ENCODE results near the gene TNFSF18.

Gene TNFSF18

DNA sequence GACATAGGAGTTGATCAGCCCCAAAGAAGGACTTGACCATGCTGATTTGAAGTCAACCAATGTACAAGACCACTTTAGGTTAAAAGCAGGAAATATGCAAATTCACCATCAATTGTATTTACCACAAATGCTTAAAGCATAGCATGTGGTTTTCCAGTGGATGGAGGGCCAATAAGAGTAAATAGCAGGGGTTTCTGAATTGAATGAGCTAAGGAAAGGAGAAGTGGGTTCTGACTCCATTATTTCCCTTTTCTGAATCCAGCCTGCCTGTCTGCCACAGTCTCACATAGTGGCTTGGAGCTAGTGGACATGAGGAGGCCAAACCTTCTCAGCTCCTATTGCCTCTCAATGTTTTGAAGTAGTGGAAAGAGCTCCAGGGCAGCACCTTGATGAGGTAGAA, 7.2 kb upstream of the TNFSF18 start:
- Mint-ChIP-seq H3K36me3 (ENCODE audit: low read depth) (no peaks in the 10 kb centered on the region), H3K4me3 (no peak overlapping the region), H3K27me3 (no peaks in the 10 kb centered on the region), H3K4me1 (ENCODE audit: low read depth) (no peaks in the 10 kb centered on the region), H3K9me3 (no peaks in the 10 kb centered on the region), H3K27ac (no peak overlapping the region)
- intact Hi-C loops (cut with micrococcal nuclease), result loop anchor here (10.0 kb wide), 2 partner anchors 147 to 313 kb away; partner anchors contain the start of gene TNFSF4

DNA sequence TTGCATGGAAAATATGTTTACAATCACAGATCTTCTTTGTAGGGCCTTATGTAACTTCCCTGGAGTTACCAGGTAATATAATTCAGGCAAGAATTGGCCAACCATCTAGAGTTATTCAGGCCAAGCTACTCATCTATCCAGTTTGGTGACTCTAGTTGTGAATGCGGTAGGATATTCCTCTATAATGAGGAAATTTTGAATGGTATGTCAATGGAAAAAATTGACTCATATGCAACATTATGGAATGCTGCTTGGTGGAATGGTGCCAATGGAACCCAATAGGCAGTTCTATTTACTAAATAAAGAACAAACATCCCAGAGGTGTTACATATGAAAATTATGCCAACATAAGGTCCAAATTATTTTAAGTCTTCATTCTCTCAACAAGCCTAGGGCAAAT, 5.6 kb upstream of the TNFSF18 start:
- intact Hi-C loops (cut with micrococcal nuclease), result loop anchor here (10.0 kb wide), 2 partner anchors 148 to 312 kb away; partner anchors contain the start of gene TNFSF4
- no peaks in the 10 kb centered on the region for H3K4me1 Mint-ChIP-seq (ENCODE audit: low read depth)
- no peaks in the 10 kb centered on the region for H3K36me3 Mint-ChIP-seq (ENCODE audit: low read depth)
- H3K9me3 Mint-ChIP-seq, result no peaks in the 10 kb centered on the region
- no peak overlapping the region for H3K27ac Mint-ChIP-seq
- no peak overlapping the region for H3K4me3 Mint-ChIP-seq
- no peaks in the 10 kb centered on the region for H3K27me3 Mint-ChIP-seq

DNA sequence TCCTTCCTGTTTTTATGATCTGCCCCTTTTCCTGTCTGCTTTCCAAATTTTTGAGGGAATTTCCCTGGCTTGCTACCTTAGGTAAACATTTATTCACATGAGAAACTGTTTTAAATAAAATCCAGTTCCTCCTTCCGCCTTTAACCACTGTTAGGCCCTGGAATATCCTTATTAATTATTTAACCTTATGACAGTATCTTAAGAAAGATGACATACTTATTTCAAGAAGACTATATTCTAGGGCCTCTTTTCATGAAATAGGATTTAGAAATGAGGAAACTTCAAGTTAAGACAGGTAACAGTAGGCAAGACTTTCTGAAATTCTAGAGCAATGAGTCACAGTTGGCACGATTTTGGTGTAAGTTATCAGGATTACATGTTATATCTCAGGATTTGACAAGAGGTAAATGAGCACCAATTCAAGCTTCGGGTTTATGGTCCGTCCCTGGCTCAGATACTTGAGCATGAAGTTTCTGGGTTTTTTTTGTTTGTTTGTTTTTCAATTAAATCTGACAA, 2.0 kb upstream of the TNFSF18 start:
- peaks cover 31% of the 10 kb centered on the region for H3K4me1 Mint-ChIP-seq (ENCODE audit: low read depth)
- H3K9me3 Mint-ChIP-seq, result no peaks in the 10 kb centered on the region
- intact Hi-C loops (cut with micrococcal nuclease), result loop anchor here (5.0 to 10.0 kb wide), 3 partner anchors 35 to 308 kb away; partner anchors contain the start of gene TNFSF4
- H3K36me3 Mint-ChIP-seq (ENCODE audit: low read depth), result no peaks in the 10 kb centered on the region
- H3K27ac Mint-ChIP-seq, result no peak overlapping the region
- H3K27me3 Mint-ChIP-seq, result no peaks in the 10 kb centered on the region
- H3K4me3 Mint-ChIP-seq, result no peak overlapping the region

DNA sequence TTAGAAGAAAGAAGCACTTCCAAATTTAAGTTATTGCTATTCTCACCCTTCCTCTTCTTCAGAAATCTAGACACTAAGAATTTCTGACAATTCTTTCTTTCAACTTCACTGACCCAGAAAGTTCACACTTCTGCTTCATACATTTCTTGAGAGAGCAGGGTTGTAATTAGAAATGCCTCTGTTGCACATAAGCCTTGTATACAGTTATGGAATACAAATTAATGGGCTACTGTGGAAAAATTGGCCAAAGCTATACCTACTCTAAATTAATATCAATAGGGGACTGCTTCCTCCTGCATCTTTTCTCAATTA, 1.5 kb downstream of the TNFSF18 start:
- Mint-ChIP-seq H3K4me1 (ENCODE audit: low read depth) (peaks cover 31% of the 10 kb centered on the region), H3K4me3 (no peak overlapping the region), H3K36me3 (ENCODE audit: low read depth) (no peaks in the 10 kb centered on the region), H3K27ac (peak overlapping the region; percentile 72), H3K9me3 (no peaks in the 10 kb centered on the region), H3K27me3 (no peaks in the 10 kb centered on the region)
- intact Hi-C loops (cut with micrococcal nuclease), result loop anchor here (2.0 to 10.0 kb wide), 2 partner anchors 68 to 224 kb away; no protein-coding TSS in a partner anchor

DNA sequence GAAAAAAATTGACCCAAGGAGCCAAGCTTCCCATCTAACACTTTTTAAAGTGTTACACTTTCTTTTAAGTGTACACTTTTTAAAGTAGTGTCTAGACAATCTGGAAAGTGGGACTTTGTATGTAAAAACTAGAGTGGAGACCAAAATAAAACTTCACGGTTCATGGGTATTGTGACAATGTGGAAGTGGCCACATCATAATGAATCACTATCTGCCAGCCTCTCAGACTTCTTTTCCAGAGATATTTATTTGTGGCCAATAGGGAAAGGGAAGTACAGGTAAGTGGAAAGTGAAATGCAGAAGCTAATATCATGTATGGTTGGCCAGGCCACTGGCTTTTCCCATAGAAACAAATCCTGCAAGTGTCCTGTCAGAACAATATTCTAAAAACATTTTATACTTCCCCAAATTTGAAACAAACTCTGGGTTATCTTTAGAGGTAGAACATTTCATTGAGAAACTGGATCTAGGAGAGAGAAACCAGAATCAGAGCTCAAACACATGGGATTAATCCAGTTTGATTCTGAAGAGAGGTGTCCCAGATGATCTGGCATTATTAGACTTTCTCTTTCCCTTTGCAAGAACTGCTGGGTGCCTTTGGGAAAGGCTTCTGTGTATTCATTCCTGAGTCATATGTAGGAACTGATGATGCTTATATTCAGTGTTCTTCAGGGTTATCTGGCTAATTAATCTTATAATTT, 2.0 kb downstream of the TNFSF18 start:
- Mint-ChIP-seq H3K36me3 (ENCODE audit: low read depth) (no peaks in the 10 kb centered on the region), H3K9me3 (no peaks in the 10 kb centered on the region), H3K27me3 (no peaks in the 10 kb centered on the region), H3K27ac (peak overlapping the region; percentile 70), H3K4me1 (ENCODE audit: low read depth) (peaks cover 31% of the 10 kb centered on the region), H3K4me3 (no peak overlapping the region)
- intact Hi-C loops (cut with micrococcal nuclease), result loop anchor here (2.0 to 10.0 kb wide), 2 partner anchors 68 to 224 kb away; no protein-coding TSS in a partner anchor

DNA sequence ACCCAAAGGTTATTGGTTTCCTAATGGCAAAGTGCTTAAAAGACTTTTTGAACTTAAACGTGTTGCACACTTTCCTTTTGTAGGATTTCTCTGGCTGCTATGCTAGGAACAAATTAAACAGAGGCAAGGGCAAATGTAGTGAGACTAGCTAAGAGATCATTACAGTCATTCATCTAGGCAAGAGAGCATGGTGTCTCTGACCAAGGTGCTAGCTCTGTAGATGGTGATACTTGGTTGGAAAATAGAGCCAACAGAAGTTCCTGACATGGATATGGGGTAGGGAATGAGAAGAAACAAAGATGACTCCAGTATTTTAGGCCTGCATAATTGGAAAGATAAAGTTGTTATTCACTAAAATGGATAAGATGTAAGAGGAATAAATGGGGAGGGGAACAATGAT, 6.1 kb downstream of the TNFSF18 start:
- no peaks in the 10 kb centered on the region for H3K27me3 Mint-ChIP-seq
- no peaks in the 10 kb centered on the region for H3K9me3 Mint-ChIP-seq
- intact Hi-C loops (cut with micrococcal nuclease), result loop anchor here (10.0 kb wide), 1 partner anchor 220 kb away; no protein-coding TSS in a partner anchor
- peaks cover 22% of the 10 kb centered on the region for H3K4me1 Mint-ChIP-seq (ENCODE audit: low read depth)
- no peak overlapping the region for H3K4me3 Mint-ChIP-seq
- H3K36me3 Mint-ChIP-seq (ENCODE audit: low read depth), result no peaks in the 10 kb centered on the region
- no peak overlapping the region for H3K27ac Mint-ChIP-seq

DNA sequence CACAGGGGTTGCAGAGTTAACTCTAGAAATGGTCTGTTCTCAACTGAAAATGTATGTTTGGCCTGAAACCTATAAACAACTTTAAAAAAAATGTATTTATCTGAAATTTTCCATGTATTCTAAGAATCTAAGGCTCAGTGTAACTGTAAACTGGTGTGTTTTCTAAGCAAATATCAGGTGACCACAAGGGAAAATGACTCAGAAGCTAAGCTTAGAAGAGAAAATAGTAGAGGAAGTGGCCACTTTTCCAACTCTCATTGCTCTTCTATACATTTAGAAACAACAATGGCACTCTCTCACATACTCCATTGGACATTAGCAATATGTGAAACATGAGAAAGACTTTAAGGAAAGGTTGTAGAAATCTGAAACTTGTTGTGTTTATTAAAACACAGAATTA, 7.5 kb downstream of the TNFSF18 start:
- Mint-ChIP-seq H3K27me3 (no peaks in the 10 kb centered on the region), H3K4me1 (ENCODE audit: low read depth) (peaks cover 19% of the 10 kb centered on the region), H3K9me3 (no peaks in the 10 kb centered on the region), H3K4me3 (no peak overlapping the region), H3K27ac (no peak overlapping the region), H3K36me3 (ENCODE audit: low read depth) (no peaks in the 10 kb centered on the region)
- intact Hi-C loops (cut with micrococcal nuclease), result loop anchor here (10.0 kb wide), 1 partner anchor 218 kb away; no protein-coding TSS in a partner anchor

DNA sequence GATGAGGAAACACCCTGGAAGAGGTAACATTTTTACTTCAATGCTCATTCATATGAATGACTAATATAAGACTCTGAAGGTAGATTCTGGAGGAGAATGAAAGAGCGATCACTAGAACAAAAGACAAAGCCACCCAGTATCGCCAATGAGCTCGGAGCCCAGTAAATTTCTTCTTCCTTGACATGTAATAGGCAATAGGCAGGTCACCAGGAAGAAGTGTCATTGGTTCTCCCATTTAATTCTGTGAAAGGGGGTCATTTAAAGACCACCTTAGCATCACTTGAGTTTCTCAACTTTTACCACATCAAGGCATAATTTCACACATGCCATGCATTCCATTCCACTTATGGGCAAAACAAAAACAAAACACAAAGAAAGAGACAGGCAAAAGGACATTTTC, 7.9 kb downstream of the TNFSF18 start:
- Mint-ChIP-seq H3K27ac (no peak overlapping the region), H3K9me3 (no peaks in the 10 kb centered on the region), H3K27me3 (no peaks in the 10 kb centered on the region), H3K4me3 (no peak overlapping the region), H3K4me1 (ENCODE audit: low read depth) (peaks cover 21% of the 10 kb centered on the region), H3K36me3 (ENCODE audit: low read depth) (no peaks in the 10 kb centered on the region)
- intact Hi-C loops (cut with micrococcal nuclease), result loop anchor here (10.0 kb wide), 1 partner anchor 218 kb away; no protein-coding TSS in a partner anchor

DNA sequence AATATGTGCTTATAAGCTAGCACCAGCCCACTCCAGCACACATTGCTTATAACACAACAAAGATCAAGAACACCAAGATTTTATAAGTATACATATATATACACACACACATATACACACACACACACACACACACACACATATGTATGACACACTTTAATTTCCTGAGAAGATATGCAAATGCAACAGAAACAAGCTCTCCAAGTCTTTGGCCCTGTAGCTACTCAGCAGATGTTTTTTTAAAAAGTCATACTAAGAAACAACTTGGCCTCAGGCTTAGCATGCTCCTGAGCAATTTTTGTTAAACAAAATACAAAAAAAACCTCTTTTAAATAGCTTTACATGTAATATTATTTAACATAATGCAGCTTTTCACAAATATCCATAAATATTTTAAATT, 11.1 kb downstream of the TNFSF18 start:
- intact Hi-C loops (cut with micrococcal nuclease), result loop anchor here (10.0 kb wide), 1 partner anchor 215 kb away; no protein-coding TSS in a partner anchor
- no peaks in the 10 kb centered on the region for H3K36me3 Mint-ChIP-seq (ENCODE audit: low read depth)
- H3K27ac Mint-ChIP-seq, result no peak overlapping the region
- H3K27me3 Mint-ChIP-seq, result no peaks in the 10 kb centered on the region
- H3K9me3 Mint-ChIP-seq, result no peaks in the 10 kb centered on the region
- no peak overlapping the region for H3K4me3 Mint-ChIP-seq
- peaks cover 25% of the 10 kb centered on the region for H3K4me1 Mint-ChIP-seq (ENCODE audit: low read depth)

DNA sequence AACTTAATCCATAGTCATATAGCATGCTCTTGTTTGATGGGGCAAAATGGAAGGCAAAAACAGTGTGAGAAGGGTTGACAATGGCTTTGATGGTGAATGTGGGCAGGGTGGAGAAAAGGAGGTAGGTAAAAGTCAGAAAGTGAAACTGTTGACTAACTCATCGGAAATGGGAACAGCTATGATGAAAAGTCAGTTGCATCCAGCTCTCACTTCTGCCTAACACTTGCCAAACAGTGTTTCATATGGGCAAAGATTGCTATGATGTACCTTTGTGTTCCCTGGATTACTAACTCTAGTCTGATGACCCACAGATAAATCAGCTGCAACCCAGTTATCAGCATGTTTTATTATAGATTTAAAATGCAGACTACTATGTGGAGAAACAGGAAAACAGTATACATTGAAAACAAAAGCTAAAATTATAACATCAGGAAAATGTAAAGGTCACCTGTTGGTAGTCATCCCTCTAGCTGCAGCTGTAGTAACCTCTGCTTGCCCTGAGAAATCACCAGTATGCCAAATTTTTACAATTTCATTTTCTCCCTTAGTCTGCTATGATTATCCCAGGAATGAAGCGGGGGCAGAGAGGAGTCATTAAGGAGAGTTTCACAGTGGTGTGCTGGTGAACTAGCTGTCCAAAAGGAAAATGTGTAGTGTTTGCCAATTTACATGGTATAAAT, 11.7 kb downstream of the TNFSF18 start:
- peak overlapping the region; percentile 44 for H3K4me3 Mint-ChIP-seq
- H3K4me1 Mint-ChIP-seq (ENCODE audit: low read depth), result peaks cover 25% of the 10 kb centered on the region
- no peak overlapping the region for H3K27ac Mint-ChIP-seq
- H3K27me3 Mint-ChIP-seq, result no peaks in the 10 kb centered on the region
- H3K36me3 Mint-ChIP-seq (ENCODE audit: low read depth), result no peaks in the 10 kb centered on the region
- intact Hi-C loops (cut with micrococcal nuclease), result no loop called here
- H3K9me3 Mint-ChIP-seq, result no peaks in the 10 kb centered on the region

DNA sequence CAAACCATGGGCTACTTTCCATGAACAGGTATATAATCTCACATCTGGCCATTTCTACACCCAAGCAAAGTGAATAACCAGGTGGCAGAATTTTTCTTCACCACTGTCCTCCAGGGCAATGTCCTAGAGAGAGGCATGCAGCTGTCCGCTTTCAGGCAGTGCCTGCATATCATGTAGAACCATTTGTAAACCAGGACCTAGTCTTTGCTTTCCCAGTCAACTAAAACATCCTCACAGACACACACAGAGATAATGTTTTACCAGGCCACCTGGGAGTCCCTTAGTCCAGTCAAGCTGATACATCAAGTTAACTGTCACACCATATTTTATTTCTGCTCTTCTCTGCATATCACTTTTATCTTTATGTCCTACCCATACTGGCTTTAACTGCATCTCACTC, 26.2 kb downstream of the TNFSF18 start:
- Mint-ChIP-seq H3K27me3 (no peaks in the 10 kb centered on the region), H3K9me3 (peaks cover 14% of the 10 kb centered on the region), H3K36me3 (ENCODE audit: low read depth) (no peaks in the 10 kb centered on the region), H3K4me1 (ENCODE audit: low read depth) (peaks cover 32% of the 10 kb centered on the region), H3K4me3 (no peak overlapping the region), H3K27ac (no peak overlapping the region)
- intact Hi-C loops (cut with micrococcal nuclease), result loop anchor here (5.0 kb wide), 1 partner anchor 178 kb away; no protein-coding TSS in a partner anchor

DNA sequence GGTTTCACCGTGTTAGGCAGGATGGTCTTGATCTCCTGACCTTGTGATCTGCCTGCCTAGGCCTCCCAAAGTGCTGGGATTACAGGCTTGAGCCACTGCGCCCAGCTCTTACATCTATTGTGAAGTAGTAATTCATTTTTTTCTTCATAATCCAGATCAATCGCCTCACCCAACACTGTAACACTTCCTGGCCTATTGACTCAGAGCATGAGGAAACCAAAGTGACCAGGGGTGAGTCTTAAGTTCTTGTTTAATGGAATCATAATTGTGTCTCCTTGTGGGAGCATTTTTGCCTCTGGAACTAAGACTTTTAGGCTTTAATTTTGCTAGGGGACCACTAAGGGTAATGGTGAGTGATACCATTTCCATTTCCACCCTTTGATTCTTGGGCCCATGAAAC, 27.4 kb downstream of the TNFSF18 start:
- no peak overlapping the region for H3K4me3 Mint-ChIP-seq
- no peaks in the 10 kb centered on the region for H3K36me3 Mint-ChIP-seq (ENCODE audit: low read depth)
- H3K9me3 Mint-ChIP-seq, result peaks cover 14% of the 10 kb centered on the region
- intact Hi-C loops (cut with micrococcal nuclease), result loop anchor here (5.0 kb wide), 1 partner anchor 179 kb away; no protein-coding TSS in a partner anchor
- no peak overlapping the region for H3K27ac Mint-ChIP-seq
- H3K27me3 Mint-ChIP-seq, result no peaks in the 10 kb centered on the region
- peaks cover 40% of the 10 kb centered on the region for H3K4me1 Mint-ChIP-seq (ENCODE audit: low read depth)

DNA sequence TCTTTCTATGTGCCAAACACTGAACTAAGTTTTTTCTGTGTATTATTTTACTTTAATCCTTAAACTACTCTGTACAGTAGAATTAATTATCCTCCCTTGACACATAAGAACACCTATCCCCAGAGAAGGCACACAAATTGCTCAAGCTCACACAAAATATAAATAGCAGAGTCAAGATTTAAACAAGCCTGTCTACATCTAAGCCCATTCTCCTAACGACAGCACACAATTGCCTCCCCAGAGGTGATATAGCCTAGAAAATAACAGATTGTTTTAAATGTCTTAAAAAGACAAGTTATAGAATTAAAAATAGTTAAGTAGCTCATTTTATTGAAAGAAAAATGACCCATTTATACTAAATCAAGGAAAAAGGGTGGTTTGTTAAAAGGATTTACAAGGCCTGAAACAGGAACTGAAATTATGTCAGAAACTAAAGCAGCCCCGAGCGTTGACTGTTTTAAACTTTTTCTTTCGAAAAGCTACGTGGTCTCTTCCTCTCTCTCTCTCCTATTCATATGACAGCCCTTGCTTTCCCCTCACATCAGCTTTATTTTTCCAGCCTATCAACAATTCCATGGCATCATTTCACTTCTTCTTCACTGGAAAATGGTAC, 30.5 kb downstream of the TNFSF18 start:
- intact Hi-C loops (cut with micrococcal nuclease), result loop anchor here (5.0 kb wide), 1 partner anchor 182 kb away; no protein-coding TSS in a partner anchor
- H3K9me3 Mint-ChIP-seq, result peaks cover 9% of the 10 kb centered on the region

DNA sequence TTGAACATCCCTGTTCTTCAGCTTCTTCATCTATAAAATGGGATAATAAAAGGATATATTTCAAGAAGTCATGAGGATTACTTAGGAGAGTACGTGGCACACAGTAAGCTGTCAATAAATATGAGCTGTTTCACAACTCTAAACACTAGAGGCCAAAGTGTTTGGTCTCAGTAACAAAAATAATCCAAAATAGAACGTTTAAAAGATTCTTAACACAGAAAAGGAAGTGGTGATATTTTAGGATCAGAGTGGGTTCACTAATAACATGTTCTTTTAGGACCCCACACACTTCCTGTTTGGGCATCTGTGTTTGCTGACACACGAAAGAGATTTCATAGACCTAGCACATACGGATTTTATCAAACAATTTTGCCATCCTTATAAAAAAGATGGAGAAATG, 32.9 kb downstream of the TNFSF18 start:
- intact Hi-C loops (cut with micrococcal nuclease), result loop anchor here (5.0 to 10.0 kb wide), 3 partner anchors 35 to 273 kb away; partner anchors contain the start of gene TNFSF18

More for the DNA sequence above, 30.5 kb downstream of the TNFSF18 start:
- H3K4me1 Mint-ChIP-seq (ENCODE audit: low read depth), result peaks cover 49% of the 10 kb centered on the region
- no peaks in the 10 kb centered on the region for H3K36me3 Mint-ChIP-seq (ENCODE audit: low read depth)
- H3K27me3 Mint-ChIP-seq, result no peaks in the 10 kb centered on the region
- H3K4me3 Mint-ChIP-seq, result peak overlapping the region; percentile 17
- H3K27ac Mint-ChIP-seq, result peak overlapping the region; percentile 88

More for the DNA sequence above, 32.9 kb downstream of the TNFSF18 start:
- Mint-ChIP-seq H3K27me3 (no peaks in the 10 kb centered on the region), H3K4me3 (no peak overlapping the region), H3K4me1 (ENCODE audit: low read depth) (peaks cover 69% of the 10 kb centered on the region), H3K36me3 (ENCODE audit: low read depth) (no peaks in the 10 kb centered on the region), H3K27ac (no peak overlapping the region), H3K9me3 (no peaks in the 10 kb centered on the region)

Measured in dendritic cell treated with granulocyte-macrophage colony-stimulating factor and Interleukin-4, amounts not matched to agents 40 ng/mL and 50 ng/mL, for 4 days (primary cell).